T-cell (primary cell): ENCODE data around the gene OR6C75. TPM values are rescaled to one million over a fixed set of nuclear protein-coding genes. Genes with fewer than 3 reads are reported as not detected.
"Not testable (repeated sequence)": the region's sequence is repeated elsewhere in the genome, so short reads cannot be mapped to it uniquely, and the experiment has no call there.

Source experiments
- ATAC-seq, 4 experiments: fragments of 200-7000 bp in 3 of 4; fragments of 150-1000 bp in 1 of 4; cut with Tn5 transposase; replicated peaks in 1 of 4; 1 replicate in 3 of 4; 2 replicates in 1 of 4; pipeline ENCODE4 v1.10.0; 2021; ENCODE audit warnings: moderate library complexity in 3 of 4, mild to moderate bottlenecking in 2 of 4, moderate number of reproducible peaks in 1 of 4
- CTCF ChIA-PET, 2 donors: fragments of 300-600 bp; sonication (Branson Sonifier 250); formaldehyde crosslinking; loops; one replicate each; lab custom pipeline; 2022; ENCODE audit warnings: antibody characterized with exemption in 2 of 2; lab: Charles Lee
- POLR2A ChIA-PET, 2 donors: fragments of 300-600 bp; sonication (Branson Sonifier 250); formaldehyde crosslinking; loops; one replicate each; lab custom pipeline; 2022; ENCODE audit warnings: antibody characterized with exemption in 2 of 2; lab: Charles Lee
- DNase-seq, 35 experiments: peaks; one replicate each; pipeline versions ENCODE4 v3.0.0 to v3.0.0-alpha.2; 2013 to 2023
- H3K27ac ChIP-seq: one replicate; pipeline ENCODE4 v1.5.1; 2013; ENCODE audit warnings: low read length
- H3K27me3 ChIP-seq, 2 experiments: replicated peaks in 1 of 2; 1 replicate in 1 of 2; 2 replicates in 1 of 2; pipeline versions ENCODE4 v1.6.1 to v1.7.0; 2013; ENCODE audit warnings: low read length in 1 of 2, mixed read lengths in 1 of 2; ENCODE audit not compliant: control insufficient read depth in 2 of 2, insufficient read depth in 2 of 2; ENCODE audit errors: extremely low read depth in 1 of 2
- H3K36me3 ChIP-seq, 2 donors: 1 replicate in 1 of 2; 2 replicates in 1 of 2; pipeline versions ENCODE4 v1.6.1 to v1.7.0; 2013; ENCODE audit warnings: low read length in 1 of 2; ENCODE audit not compliant: control insufficient read depth in 2 of 2, insufficient read depth in 1 of 2; ENCODE audit errors: extremely low read depth in 1 of 2
- H3K4me1 ChIP-seq, 2 experiments: 1 replicate in 1 of 2; 2 replicates in 1 of 2; pipeline versions ENCODE4 v1.6.1 to v1.7.0; 2013; ENCODE audit warnings: low read length in 2 of 2, mixed read lengths in 1 of 2; ENCODE audit not compliant: insufficient read depth in 2 of 2, control insufficient read depth in 1 of 2; ENCODE audit errors: extremely low read depth in 1 of 2
- H3K4me3 ChIP-seq, 2 donors: 1 replicate in 1 of 2; 2 replicates in 1 of 2; pipeline versions ENCODE4 v1.5.1 to v1.7.0; 2013; ENCODE audit warnings: mild to moderate bottlenecking in 2 of 2, low read length in 1 of 2, moderate library complexity in 1 of 2; ENCODE audit not compliant: control insufficient read depth in 1 of 2; ENCODE audit errors: extremely low read depth in 1 of 2
- H3K9me3 ChIP-seq: 2 replicates; pipeline ENCODE4 v1.7.0; 2013
- H3K27ac Mint-ChIP-seq, 2 donors: one replicate each; pipeline ENCODE4 v1.8.0; 2020 to 2021; ENCODE audit warnings: mild to moderate bottlenecking in 2 of 2, mixed read lengths in 2 of 2
- H3K27me3 Mint-ChIP-seq, 2 donors: one replicate each; pipeline ENCODE4 v1.8.0; 2021 to 2022; ENCODE audit warnings: mixed read lengths in 2 of 2
- H3K36me3 Mint-ChIP-seq: one replicate; pipeline ENCODE4 v1.8.0; 2021; ENCODE audit warnings: mixed read lengths
- H3K4me1 Mint-ChIP-seq, 3 donors: one replicate each; pipeline ENCODE4 v1.8.0; 2020 to 2022; ENCODE audit warnings: mixed read lengths in 3 of 3, mild to moderate bottlenecking in 1 of 3
- H3K4me3 Mint-ChIP-seq, 3 donors: one replicate each; pipeline ENCODE4 v1.8.0; 2020 to 2022; ENCODE audit warnings: mild to moderate bottlenecking in 3 of 3, mixed read lengths in 3 of 3, moderate library complexity in 3 of 3
- H3K9me3 Mint-ChIP-seq, 3 donors: one replicate each; pipeline ENCODE4 v1.8.0; 2020 to 2022; ENCODE audit warnings: mixed read lengths in 3 of 3
- WGBS: methylation state at CpG from one replicate; pipeline ENCODE4 v1.1.5; 2013; ENCODE audit warnings: missing lambda C conversion rate; ENCODE audit not compliant: insufficient coverage; 5-methylcytosine and 5-hydroxymethylcytosine counted together
- total RNA-seq, 35 experiments: library from RNA in 6 of 35; stranded (reverse) in 6 of 35; fragments of 120-200 nt in 1 of 35; gene quantifications; one replicate each; pipeline versions ENCODE4 v1.2.1 to v1.2.4 and lab custom pipeline; 2013 to 2026

OR6C75 gene
- total RNA-seq, 5 donors from 2014 or later (not counting 1 experiment from before 2014, with no cell fraction given), result not detected

DNA sequence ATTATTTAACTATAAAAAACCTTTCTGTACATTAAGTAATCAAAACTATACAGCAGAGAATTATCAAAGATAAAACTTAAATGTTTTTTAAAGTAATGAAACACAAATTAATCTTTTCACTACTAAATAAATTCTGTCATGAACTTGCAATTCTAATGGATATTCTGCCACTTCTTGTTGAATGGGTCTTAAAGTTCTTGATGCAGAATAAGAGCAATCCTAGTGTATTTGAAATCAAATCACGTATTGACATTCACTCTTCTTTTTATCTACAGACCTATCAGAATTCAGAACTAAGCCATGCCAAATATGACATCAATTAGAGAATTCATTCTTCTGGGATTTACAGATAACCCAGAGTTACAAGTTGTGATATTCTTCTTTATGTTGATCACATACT is 37.5 kb downstream of the OR6C75 start, which contains the start of gene OR6C65:
TSS of gene OR6C65 (plus strand) at position 301 of the 400 bp plus-strand sequence. CDS start at position 301, 0 bp downstream.
- peaks cover 14 to 25% of the 10 kb centered on the region in 2 donors for H3K27me3 Mint-ChIP-seq
- no peak for ATAC-seq
- no peak for DNase-seq
- ChIA-PET CTCF (no interaction called here), POLR2A (no interaction called here)
- Histone ChIP-seq H3K4me1 (no peaks in the 10 kb centered on the region), H3K27ac (no peak within 1 kb of the TSS), H3K4me3 (no peak within 1 kb of the TSS), H3K36me3 (no peaks in the 10 kb centered on the region), H3K27me3 (no peaks in the 10 kb centered on the region), H3K9me3 (no peaks in the 10 kb centered on the region)
- no peaks in the 10 kb centered on the region for H3K36me3 Mint-ChIP-seq
- no peak within 1 kb of the TSS for H3K4me3 Mint-ChIP-seq
- H3K4me1 Mint-ChIP-seq, result no peaks in the 10 kb centered on the region
- WGBS, result no CpG with 5 or more reads among the region's 1 CpG
- peaks cover 0 to 4% (median 0%) of the 10 kb centered on the region in 3 donors for H3K9me3 Mint-ChIP-seq
- no peak within 1 kb of the TSS for H3K27ac Mint-ChIP-seq

DNA sequence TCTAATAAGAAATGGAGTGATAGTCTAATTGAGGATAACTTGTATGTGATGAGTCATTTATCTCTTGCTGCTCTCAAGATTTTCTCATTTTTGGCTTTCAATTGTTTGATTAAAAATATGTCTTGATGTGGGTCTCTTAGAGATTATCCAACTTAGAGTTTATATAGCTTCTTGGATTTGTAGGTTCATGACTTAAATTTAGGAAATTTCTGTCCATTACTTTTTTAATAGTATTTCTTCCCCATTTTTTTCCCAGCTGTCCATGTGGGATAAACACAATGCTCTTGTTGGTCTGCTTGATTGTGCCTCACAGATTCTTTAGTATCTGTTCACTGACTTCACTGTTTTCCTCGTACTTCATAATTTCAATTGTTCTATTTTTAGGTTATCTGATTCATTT is 45.1 kb downstream of the OR6C75 start:
- no peak for DNase-seq
- Histone ChIP-seq H3K4me1 (no peaks in the 10 kb centered on the region), H3K36me3 (no peaks in the 10 kb centered on the region), H3K4me3 (no peak overlapping the region), H3K27me3 (no peaks in the 10 kb centered on the region), H3K27ac (no peak overlapping the region), H3K9me3 (no peaks in the 10 kb centered on the region)
- ChIA-PET CTCF (no interaction called here), POLR2A (no interaction called here)
- H3K4me1 Mint-ChIP-seq, result no peaks in the 10 kb centered on the region
- ATAC-seq, result no peak
- no peak overlapping the region for H3K4me3 Mint-ChIP-seq
- H3K27ac Mint-ChIP-seq, result no peak overlapping the region
- H3K36me3 Mint-ChIP-seq, result no peaks in the 10 kb centered on the region
- WGBS, result no CpG with 5 or more reads among the region's 1 CpG
- peaks cover 0 to 12% (median 4%) of the 10 kb centered on the region in 3 donors for H3K9me3 Mint-ChIP-seq
- H3K27me3 Mint-ChIP-seq, result peaks cover 1 to 4% of the 10 kb centered on the region in 2 donors

DNA sequence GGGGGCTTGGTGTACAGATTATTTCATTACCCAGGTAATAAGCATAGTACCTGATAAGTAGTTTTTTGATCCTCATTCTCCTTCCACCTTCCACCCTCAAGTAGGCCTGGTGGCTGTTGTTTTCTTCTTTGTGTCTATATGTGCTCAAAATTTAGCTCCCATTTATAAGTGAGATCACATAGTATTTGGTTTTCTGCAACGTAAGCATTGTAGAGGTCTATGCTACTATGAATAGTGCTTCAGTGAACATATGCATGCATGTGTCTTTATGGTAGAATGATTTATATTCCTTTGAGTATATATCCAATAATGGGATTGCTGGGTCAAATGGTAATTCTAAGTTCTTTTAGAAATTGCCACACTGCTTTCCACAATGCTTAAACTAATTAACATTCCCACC is 46.4 kb downstream of the OR6C75 start:
- H3K4me1 ChIP-seq, CTCF ChIA-PET, H3K9me3 Mint-ChIP-seq, H3K4me3 Mint-ChIP-seq, H3K4me1 Mint-ChIP-seq, H3K27me3 ChIP-seq, H3K27me3 Mint-ChIP-seq, ATAC-seq, POLR2A ChIA-PET, DNase-seq, H3K27ac ChIP-seq, H3K36me3 Mint-ChIP-seq, H3K36me3 ChIP-seq, H3K9me3 ChIP-seq, H3K4me3 ChIP-seq, H3K27ac Mint-ChIP-seq: not testable (repeated sequence)
- WGBS, result no CpG with 5 or more reads among the region's 1 CpG

DNA sequence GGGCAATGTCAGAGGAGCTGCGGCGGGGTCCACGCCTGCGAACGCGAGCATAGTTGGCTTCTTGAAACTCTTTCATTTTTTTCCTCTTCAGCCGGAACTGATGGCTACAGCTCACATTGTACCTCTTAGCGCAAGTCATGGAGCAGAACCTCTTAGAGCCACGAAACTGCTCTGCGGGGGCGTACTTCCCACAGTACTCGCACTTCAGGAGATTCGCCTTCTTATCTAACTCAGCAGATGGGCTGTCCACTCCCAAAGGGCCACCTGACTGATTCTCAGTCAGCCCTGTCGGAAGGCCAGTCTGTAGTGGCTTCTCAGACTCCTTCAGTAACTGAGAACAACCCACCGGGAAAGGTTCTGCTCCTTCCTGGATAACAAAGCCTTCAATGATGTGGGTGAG is 49.4 kb downstream of the OR6C75 start:
- H3K4me1 ChIP-seq, H3K4me1 Mint-ChIP-seq, ATAC-seq, H3K36me3 Mint-ChIP-seq, H3K4me3 ChIP-seq, H3K27ac Mint-ChIP-seq, H3K4me3 Mint-ChIP-seq, H3K27ac ChIP-seq, H3K27me3 ChIP-seq, H3K36me3 ChIP-seq, POLR2A ChIA-PET, H3K9me3 Mint-ChIP-seq, CTCF ChIA-PET, H3K9me3 ChIP-seq, DNase-seq: not testable (repeated sequence)
- H3K27me3 Mint-ChIP-seq, result peaks cover 30 to 31% of the 10 kb centered on the region in 2 donors
- WGBS, result 97% methylated on average over 10 of the region's 15 CpGs

DNA sequence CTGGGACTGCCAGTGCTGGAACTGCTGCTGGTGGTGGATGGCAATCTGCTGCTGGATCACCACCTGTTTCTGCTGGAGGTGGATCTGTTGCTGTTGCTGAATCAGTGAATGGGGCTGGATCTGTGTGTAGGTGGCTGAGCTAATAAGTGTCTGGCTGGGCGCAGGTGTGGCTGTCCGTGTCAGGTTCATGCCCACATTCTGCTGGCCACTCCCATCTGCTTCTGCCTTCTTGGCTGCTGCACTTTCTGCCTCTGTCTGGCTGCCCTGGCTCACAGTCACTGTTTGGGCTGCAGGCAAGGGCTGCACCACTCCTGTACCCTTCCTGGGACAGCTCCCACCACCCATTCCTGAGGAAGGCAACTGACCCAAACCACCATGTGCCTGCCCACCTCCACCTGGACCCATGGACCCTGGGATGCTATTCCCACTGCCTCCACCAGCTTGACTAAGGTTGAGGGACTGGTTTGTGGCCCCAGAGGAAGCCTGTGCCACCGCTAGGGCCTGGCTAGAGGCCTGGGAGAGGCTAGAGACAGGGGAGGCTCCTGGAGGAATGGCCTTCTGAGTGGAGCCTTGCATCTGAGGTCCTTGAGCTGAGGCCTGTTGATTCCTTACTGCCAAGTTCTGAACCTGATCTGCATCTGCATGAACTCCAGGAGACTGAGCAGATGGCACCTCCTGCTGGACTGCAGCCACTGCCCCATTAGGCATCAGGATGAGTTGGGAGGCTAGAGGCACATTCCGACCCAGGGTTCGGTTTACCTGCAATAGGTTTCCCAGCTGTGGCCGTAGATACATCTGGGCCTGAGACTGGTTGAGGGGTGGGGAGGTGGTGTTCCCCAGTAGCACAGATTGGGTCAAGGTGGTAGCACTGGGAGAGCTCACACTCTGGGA is 51.0 kb downstream of the OR6C75 start:
- ATAC-seq, H3K36me3 Mint-ChIP-seq, H3K4me3 ChIP-seq, H3K36me3 ChIP-seq, H3K27ac Mint-ChIP-seq, H3K4me1 Mint-ChIP-seq, H3K27me3 ChIP-seq, DNase-seq, H3K9me3 Mint-ChIP-seq, CTCF ChIA-PET, H3K9me3 ChIP-seq, H3K4me3 Mint-ChIP-seq, POLR2A ChIA-PET, H3K27ac ChIP-seq, H3K4me1 ChIP-seq: not testable (repeated sequence)
- H3K27me3 Mint-ChIP-seq, result peaks cover 45% of the 10 kb centered on the region in 2 donors
- 83% methylated on average over 1 of the region's 6 CpGs for WGBS

DNA sequence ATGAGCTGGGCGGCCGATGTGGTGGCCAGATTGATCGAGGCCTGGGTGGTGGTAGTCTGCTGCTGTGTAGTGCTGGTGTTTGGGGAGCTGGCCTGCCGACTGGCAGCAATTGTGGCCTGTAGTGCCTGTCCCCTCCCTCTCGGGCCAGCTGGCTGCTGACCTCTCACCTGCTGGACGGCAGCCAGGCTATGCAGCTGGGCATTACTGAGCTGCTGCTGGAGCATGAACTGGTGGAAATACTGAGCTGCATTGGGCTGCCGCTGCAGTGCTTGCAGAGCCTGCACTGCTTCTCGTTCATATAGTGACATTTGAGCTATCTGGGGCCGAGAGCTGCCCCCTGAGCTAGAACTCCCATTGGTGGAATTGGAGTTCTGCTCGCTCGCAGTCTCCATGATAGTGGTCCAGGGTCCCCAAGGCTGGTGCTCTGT is 51.6 kb downstream of the OR6C75 start:
- DNase-seq, H3K4me3 Mint-ChIP-seq, H3K27ac ChIP-seq, H3K36me3 Mint-ChIP-seq, ATAC-seq, H3K27ac Mint-ChIP-seq, H3K4me1 Mint-ChIP-seq, H3K27me3 ChIP-seq, POLR2A ChIA-PET, H3K9me3 Mint-ChIP-seq, H3K4me1 ChIP-seq, H3K9me3 ChIP-seq, CTCF ChIA-PET, H3K4me3 ChIP-seq, H3K36me3 ChIP-seq: not testable (repeated sequence)
- WGBS, result 78% methylated on average over 7 of the region's 11 CpGs
- H3K27me3 Mint-ChIP-seq, result peaks cover 47 to 50% of the 10 kb centered on the region in 2 donors
